Loucy (cell line): ENCODE measurements around the gene TCEANC.

ENCODE experiments used
- H2AFZ ChIP-seq: fragments of 200-600 bp; sonication (generic); 2 replicates; pipeline ENCODE4 v1.6.0; 2016; ENCODE audit warnings: antibody characterized with exemption, mild to moderate bottlenecking, low read length, moderate library complexity
- H3F3A ChIP-seq: fragments of 200-600 bp; 2 replicates; pipeline ENCODE4 v1.6.0; 2016; ENCODE audit warnings: antibody characterized with exemption, low read depth, mild to moderate bottlenecking
- H3K27me3 ChIP-seq: fragments of 200-600 bp; sonication (generic); 2 replicates; pipeline ENCODE4 v1.6.1; 2014; ENCODE audit warnings: low read length, mild to moderate bottlenecking; ENCODE audit not compliant: insufficient read depth, poor library complexity, severe bottlenecking
- H3K36me3 ChIP-seq: fragments of 200-600 bp; sonication (generic); 2 replicates; pipeline ENCODE4 v1.6.1; 2016; ENCODE audit warnings: low read length; ENCODE audit not compliant: insufficient read depth
- H3K4me1 ChIP-seq: fragments of 200-600 bp; sonication (generic); 2 replicates; pipeline ENCODE4 v1.5.1; 2014; ENCODE audit warnings: low read length, mild to moderate bottlenecking; ENCODE audit not compliant: insufficient read depth, poor library complexity, severe bottlenecking
- H3K4me2 ChIP-seq: fragments of 200-600 bp; sonication (generic); 2 replicates; pipeline ENCODE4 v1.6.0; 2014; ENCODE audit warnings: antibody characterized with exemption, low read length, low read depth, mild to moderate bottlenecking; ENCODE audit not compliant: poor library complexity, severe bottlenecking
- H3K4me3 ChIP-seq: fragments of 200-600 bp; sonication (generic); 2 replicates; pipeline ENCODE4 v1.5.1; 2014; ENCODE audit warnings: low read length, mild to moderate bottlenecking, mixed read lengths; ENCODE audit not compliant: poor library complexity, severe bottlenecking
- H3K79me2 ChIP-seq: fragments of 200-600 bp; sonication (generic); 2 replicates; pipeline ENCODE4 v1.6.1; 2014; ENCODE audit warnings: low read length; ENCODE audit not compliant: insufficient read depth
- H3K9ac ChIP-seq: fragments of 200-600 bp; sonication (generic); 2 replicates; pipeline ENCODE4 v1.6.0; 2014; ENCODE audit warnings: mild to moderate bottlenecking, low read depth, low read length, moderate library complexity; ENCODE audit not compliant: poor library complexity, severe bottlenecking
- H3K9me2 ChIP-seq: fragments of 200-600 bp; sonication (generic); replicated peaks from 2 replicates; pipeline ENCODE4 v1.6.1; 2016; ENCODE audit warnings: low read depth, low read length, mixed read lengths
- H3K9me3 ChIP-seq: fragments of 200-600 bp; sonication (generic); 2 replicates; pipeline ENCODE4 v1.6.1; 2014; ENCODE audit warnings: mild to moderate bottlenecking, antibody characterized with exemption, low read length, low read depth; ENCODE audit not compliant: insufficient read depth
- H4K20me1 ChIP-seq: fragments of 200-600 bp; sonication (generic); 2 replicates; pipeline ENCODE4 v1.6.0; 2014; ENCODE audit warnings: antibody characterized with exemption, low read length, mild to moderate bottlenecking; ENCODE audit not compliant: insufficient read depth, poor library complexity, severe bottlenecking
- EZH2phosphoT487 ChIP-seq: fragments of 200-600 bp; IDR thresholded peaks from 2 replicates; pipeline ENCODE4 v1.6.1; 2018; ENCODE audit warnings: antibody characterized with exemption, mild to moderate bottlenecking, moderate library complexity, borderline replicate concordance
- TF ChIP-seq, protein P1 (sequence below): fragments of 200-600 bp; sonication (generic); conservative IDR thresholded peaks from 2 replicates; pipeline ENCODE4 v1.5.1; 2014; ENCODE audit warnings: mild to moderate bottlenecking, antibody characterized with exemption, low read length

Gene TCEANC

DNA sequence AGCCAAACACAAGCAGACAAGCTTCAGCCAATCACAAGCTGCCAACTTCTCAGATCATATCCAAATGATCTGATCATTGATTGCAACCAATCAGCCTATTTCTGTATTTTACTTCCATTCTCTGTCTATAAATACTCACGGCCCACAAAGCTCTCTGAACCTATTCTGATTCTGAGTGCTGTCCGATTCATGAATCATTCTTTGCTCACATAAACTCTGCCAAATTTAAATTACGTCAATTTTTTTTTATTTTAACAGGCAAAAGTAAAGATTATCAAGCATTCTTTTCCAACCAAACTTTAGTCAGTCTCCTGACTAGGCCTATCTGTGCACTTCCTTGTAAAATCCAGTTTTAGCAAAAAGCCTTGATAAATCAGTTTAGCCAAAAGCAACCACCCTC lies 1.8 kb upstream of the TCEANC start:
- Histone ChIP-seq H3K4me1 (peaks cover 21% of the 10 kb centered on the region), H3K79me2 (peaks cover 11% of the 10 kb centered on the region), H3K36me3 (no peaks in the 10 kb centered on the region), H3K9ac (no peak overlapping the region), H3F3A (peaks cover 5% of the 10 kb centered on the region; the same call in 1 of the 2 replicates), H2AFZ (no peak overlapping the region), H4K20me1 (no peaks in the 10 kb centered on the region), H3K9me3 (no peaks in the 10 kb centered on the region), H3K27me3 (no peaks in the 10 kb centered on the region), H3K9me2 (no peaks in the 10 kb centered on the region), H3K4me3 (no peak overlapping the region), H3K4me2 (no peak overlapping the region)
- TF ChIP-seq, protein P1, sequence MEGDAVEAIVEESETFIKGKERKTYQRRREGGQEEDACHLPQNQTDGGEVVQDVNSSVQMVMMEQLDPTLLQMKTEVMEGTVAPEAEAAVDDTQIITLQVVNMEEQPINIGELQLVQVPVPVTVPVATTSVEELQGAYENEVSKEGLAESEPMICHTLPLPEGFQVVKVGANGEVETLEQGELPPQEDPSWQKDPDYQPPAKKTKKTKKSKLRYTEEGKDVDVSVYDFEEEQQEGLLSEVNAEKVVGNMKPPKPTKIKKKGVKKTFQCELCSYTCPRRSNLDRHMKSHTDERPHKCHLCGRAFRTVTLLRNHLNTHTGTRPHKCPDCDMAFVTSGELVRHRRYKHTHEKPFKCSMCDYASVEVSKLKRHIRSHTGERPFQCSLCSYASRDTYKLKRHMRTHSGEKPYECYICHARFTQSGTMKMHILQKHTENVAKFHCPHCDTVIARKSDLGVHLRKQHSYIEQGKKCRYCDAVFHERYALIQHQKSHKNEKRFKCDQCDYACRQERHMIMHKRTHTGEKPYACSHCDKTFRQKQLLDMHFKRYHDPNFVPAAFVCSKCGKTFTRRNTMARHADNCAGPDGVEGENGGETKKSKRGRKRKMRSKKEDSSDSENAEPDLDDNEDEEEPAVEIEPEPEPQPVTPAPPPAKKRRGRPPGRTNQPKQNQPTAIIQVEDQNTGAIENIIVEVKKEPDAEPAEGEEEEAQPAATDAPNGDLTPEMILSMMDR: no peak
- TF ChIP-seq EZH2phosphoT487: no peak

- Histone ChIP-seq H3K27me3 (no peaks in the 10 kb centered on the region), H3F3A (peaks cover 5% of the 10 kb centered on the region; the same call in 1 of the 2 replicates), H3K9me2 (no peaks in the 10 kb centered on the region), H3K79me2 (peaks cover 11% of the 10 kb centered on the region), H3K9ac (peak overlapping the region; percentile 92), H3K36me3 (no peaks in the 10 kb centered on the region), H2AFZ (peak overlapping the region; percentile 60; the same call in 1 of the 2 replicates), H4K20me1 (no peaks in the 10 kb centered on the region), H3K4me1 (peaks cover 21% of the 10 kb centered on the region), H3K4me3 (peak overlapping the region; percentile 79), H3K4me2 (peak overlapping the region; percentile 77), H3K9me3 (no peaks in the 10 kb centered on the region)
- no peak for TF ChIP-seq EZH2phosphoT487
- TF ChIP-seq, protein P1: no peak
Measured at GRCh38 chrX:13652287-13652793, 601 bp upstream of the TCEANC start.

DNA sequence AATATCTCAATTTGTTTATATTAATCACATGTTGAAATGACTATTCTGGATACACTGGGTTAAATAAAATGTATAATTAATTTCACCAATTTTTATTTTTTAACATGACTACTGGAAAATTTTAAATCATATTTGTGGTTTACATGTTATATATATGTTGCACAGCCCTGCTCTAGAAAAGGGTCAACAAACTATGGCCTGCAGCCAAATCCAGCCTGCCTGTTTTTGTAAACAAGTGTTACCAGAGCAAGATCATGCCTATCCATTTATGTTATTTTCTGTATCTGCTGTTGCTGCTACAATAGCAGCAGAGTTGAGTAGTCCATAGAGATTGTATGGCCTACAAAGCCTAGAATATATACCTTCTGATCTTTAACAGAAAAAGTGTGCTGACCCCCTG lies 1.2 kb downstream of the TCEANC start:
- Histone ChIP-seq H4K20me1 (no peaks in the 10 kb centered on the region), H3K4me2 (peak overlapping the region; percentile 86), H3K36me3 (no peaks in the 10 kb centered on the region), H3K79me2 (peaks cover 11% of the 10 kb centered on the region), H3K9me2 (no peaks in the 10 kb centered on the region), H3K4me1 (peaks cover 20% of the 10 kb centered on the region), H3K9me3 (no peaks in the 10 kb centered on the region), H3K4me3 (peak overlapping the region; percentile 79), H3F3A (peaks cover 5% of the 10 kb centered on the region; the same call in 1 of the 2 replicates), H3K27me3 (no peaks in the 10 kb centered on the region), H2AFZ (no peak overlapping the region), H3K9ac (peak overlapping the region; percentile 92)
- TF ChIP-seq EZH2phosphoT487: no peak
- TF ChIP-seq, protein P1: no peak
